Fibroblast of lung (primary cell): ENCODE data around the gene DNMT3A. TPM values are rescaled to one million over a fixed set of nuclear protein-coding genes. Genes with fewer than 3 reads are reported as not detected.

Experiments
- DNase-seq, 2 donors: peaks; one replicate each; pipeline versions ENCODE4 v3.0.0 to v3.0.0-alpha.2; 2010; ENCODE audit warnings: low read depth in 2 of 2
- H2AFZ ChIP-seq: 2 replicates; pipeline ENCODE4 v1.5.1; 2012; ENCODE audit warnings: low read length, control low read depth, inconsistent platforms
- H3K27ac ChIP-seq: 2 replicates; pipeline ENCODE4 v1.5.1; 2011; ENCODE audit warnings: low read length, control low read depth; ENCODE audit not compliant: insufficient read depth
- H3K27me3 ChIP-seq: 2 replicates; pipeline ENCODE4 v1.5.1; 2011; ENCODE audit warnings: mild to moderate bottlenecking, low read length; ENCODE audit not compliant: control insufficient read depth, insufficient read depth
- H3K36me3 ChIP-seq: 2 replicates; pipeline ENCODE4 v1.5.1; 2011; ENCODE audit warnings: low read length; ENCODE audit not compliant: control insufficient read depth, insufficient read depth
- H3K4me1 ChIP-seq: 2 replicates; pipeline ENCODE4 v1.5.1; 2011; ENCODE audit warnings: low read length; ENCODE audit not compliant: control insufficient read depth, insufficient read depth; ENCODE audit errors: extremely low read depth
- H3K4me2 ChIP-seq: 2 replicates; pipeline ENCODE4 v1.5.1; 2011; ENCODE audit warnings: low read length, control low read depth; ENCODE audit not compliant: insufficient read depth; ENCODE audit errors: extremely low read depth
- H3K4me3 ChIP-seq, 4 experiments: fragments of 200-600 bp in 1 of 4; sonication (generic) in 1 of 4; replicated peaks in 1 of 4; 2 replicates each; pipeline ENCODE4 v1.5.1; 2011 to 2016; ENCODE audit warnings: low read length in 4 of 4, low read depth in 3 of 4, mild to moderate bottlenecking in 3 of 4, control low read depth in 2 of 4, inconsistent platforms in 1 of 4, mixed read lengths in 1 of 4; ENCODE audit not compliant: insufficient read depth in 1 of 4; ENCODE audit errors: control extremely low read depth in 1 of 4
- H3K79me2 ChIP-seq: 2 replicates; pipeline ENCODE4 v1.5.1; 2012; ENCODE audit warnings: mild to moderate bottlenecking, low read length, inconsistent platforms; ENCODE audit not compliant: control insufficient read depth, insufficient read depth
- H3K9ac ChIP-seq: 2 replicates; pipeline ENCODE4 v1.5.1; 2011; ENCODE audit warnings: mild to moderate bottlenecking, low read length, control low read depth; ENCODE audit not compliant: insufficient read depth
- H3K9me3 ChIP-seq: 2 replicates; pipeline ENCODE4 v1.5.1; 2012; ENCODE audit warnings: low read depth, low read length; ENCODE audit not compliant: control insufficient read depth, insufficient read depth
- H4K20me1 ChIP-seq: 2 replicates; pipeline ENCODE4 v1.5.1; 2011; ENCODE audit warnings: low read length; ENCODE audit not compliant: control insufficient read depth, insufficient read depth; ENCODE audit errors: extremely low read depth
- EZH2 ChIP-seq: IDR thresholded peaks from 2 replicates; pipeline ENCODE4 v1.5.1; 2012; ENCODE audit warnings: low read length, control low read depth, mild to moderate bottlenecking; ENCODE audit errors: missing control alignments
- polyA plus RNA-seq, 2 donors: library from polyadenylated mRNA; depleted of rRNA in 1 of 2; stranded (reverse) in 1 of 2; unstranded in 1 of 2; fragments of >200 nt; gene quantifications; 2 replicates each; pipeline ENCODE4 v1.2.1, GENCODE V29; 2011 to 2012; ENCODE audit warnings: missing spikeins in 1 of 2
- total RNA-seq: library from RNA; depleted of rRNA; stranded (reverse); fragments of >200 nt; gene quantifications from 2 replicates; pipeline ENCODE4 v1.2.1, GENCODE V29; 2014
- TF ChIP-seq, protein P1 (sequence below), 2 donors: IDR thresholded peaks in 1 of 2; conservative IDR thresholded peaks in 1 of 2; 1 replicate in 1 of 2; 2 replicates in 1 of 2; pipeline ENCODE4 v1.5.1; 2011 to 2012; ENCODE audit warnings: low read length in 2 of 2, control low read depth in 1 of 2, inconsistent platforms in 1 of 2, low read depth in 1 of 2, mild to moderate bottlenecking in 1 of 2

Gene DNMT3A
- total and polyA plus RNA-seq, 2 donors (not counting 1 experiment from before 2014, with no cell fraction given), result 3.6 to 19.7 TPM

DNA sequence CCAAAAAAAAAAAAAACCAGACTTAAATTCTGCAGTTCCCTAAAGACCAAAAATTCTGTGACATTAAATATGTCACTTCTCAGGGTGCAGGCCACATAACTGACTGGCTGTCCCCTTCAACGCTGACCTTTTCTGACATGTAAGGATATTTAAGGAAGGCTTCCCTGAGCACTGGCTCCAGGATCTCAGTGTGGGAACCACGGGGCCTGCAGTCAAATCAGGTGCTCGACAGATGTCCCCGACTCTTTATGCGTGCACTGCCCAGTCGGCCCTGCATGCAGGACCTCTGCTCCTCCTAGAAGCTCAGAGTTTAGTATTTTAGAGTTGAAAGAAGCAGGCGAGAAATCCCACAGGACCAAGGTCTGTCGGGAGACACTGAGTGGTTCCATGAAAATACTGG is 104.0 kb downstream of the DNMT3A start:
- no peak for DNase-seq
- Histone ChIP-seq H3K27ac (no peak overlapping the region), H3K9me3 (no peaks in the 10 kb centered on the region), H3K9ac (no peak overlapping the region), H3K27me3 (no peaks in the 10 kb centered on the region), H3K79me2 (no peaks in the 10 kb centered on the region), H2AFZ (no peak overlapping the region), H3K4me3 (no peak overlapping the region), H4K20me1 (no peaks in the 10 kb centered on the region), H3K36me3 (peaks cover 9% of the 10 kb centered on the region), H3K4me2 (no peak overlapping the region), H3K4me1 (no peaks in the 10 kb centered on the region)
- TF ChIP-seq, protein P1, sequence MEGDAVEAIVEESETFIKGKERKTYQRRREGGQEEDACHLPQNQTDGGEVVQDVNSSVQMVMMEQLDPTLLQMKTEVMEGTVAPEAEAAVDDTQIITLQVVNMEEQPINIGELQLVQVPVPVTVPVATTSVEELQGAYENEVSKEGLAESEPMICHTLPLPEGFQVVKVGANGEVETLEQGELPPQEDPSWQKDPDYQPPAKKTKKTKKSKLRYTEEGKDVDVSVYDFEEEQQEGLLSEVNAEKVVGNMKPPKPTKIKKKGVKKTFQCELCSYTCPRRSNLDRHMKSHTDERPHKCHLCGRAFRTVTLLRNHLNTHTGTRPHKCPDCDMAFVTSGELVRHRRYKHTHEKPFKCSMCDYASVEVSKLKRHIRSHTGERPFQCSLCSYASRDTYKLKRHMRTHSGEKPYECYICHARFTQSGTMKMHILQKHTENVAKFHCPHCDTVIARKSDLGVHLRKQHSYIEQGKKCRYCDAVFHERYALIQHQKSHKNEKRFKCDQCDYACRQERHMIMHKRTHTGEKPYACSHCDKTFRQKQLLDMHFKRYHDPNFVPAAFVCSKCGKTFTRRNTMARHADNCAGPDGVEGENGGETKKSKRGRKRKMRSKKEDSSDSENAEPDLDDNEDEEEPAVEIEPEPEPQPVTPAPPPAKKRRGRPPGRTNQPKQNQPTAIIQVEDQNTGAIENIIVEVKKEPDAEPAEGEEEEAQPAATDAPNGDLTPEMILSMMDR (conservative IDR thresholded peaks at IDR 0.05 in 1 of 2, IDR thresholded peaks at IDR 0.05 in 1 of 2; ENCODE audit: low read depth in 1 of 2, low read length in 2 of 2), result no peak
- TF ChIP-seq EZH2, result no peak

DNA sequence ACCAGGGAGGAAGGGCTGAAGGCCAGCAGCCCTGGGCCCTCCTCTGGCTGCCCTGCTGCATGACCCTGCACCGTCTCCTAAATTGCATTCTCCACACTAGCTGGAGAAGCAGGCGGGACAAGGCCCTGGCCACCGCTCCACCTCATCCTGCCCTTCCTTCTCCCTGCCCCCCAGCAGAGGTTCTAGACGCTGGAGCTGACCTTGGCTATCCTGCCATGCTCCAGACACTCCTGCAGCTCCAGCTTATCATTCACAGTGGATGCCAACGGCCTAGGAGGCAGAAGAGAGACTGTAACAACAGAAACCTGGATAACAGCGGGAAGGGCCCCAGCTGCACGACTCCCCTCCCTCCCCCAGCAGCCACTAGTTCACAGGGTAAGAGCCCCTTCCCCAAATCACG is 105.0 kb downstream of the DNMT3A start:
- Histone ChIP-seq H3K9me3 (no peaks in the 10 kb centered on the region), H3K79me2 (no peaks in the 10 kb centered on the region), H3K9ac (no peak overlapping the region), H3K4me3 (no peak overlapping the region), H3K4me2 (no peak overlapping the region), H4K20me1 (no peaks in the 10 kb centered on the region), H2AFZ (no peak overlapping the region), H3K4me1 (no peaks in the 10 kb centered on the region), H3K27ac (no peak overlapping the region), H3K27me3 (no peaks in the 10 kb centered on the region), H3K36me3 (peaks cover 9% of the 10 kb centered on the region)
- no peak for TF ChIP-seq EZH2
- TF ChIP-seq, protein P1 (conservative IDR thresholded peaks at IDR 0.05 in 1 of 2, IDR thresholded peaks at IDR 0.05 in 1 of 2; ENCODE audit: low read depth in 1 of 2, low read length in 2 of 2), result no peak
- no peak for DNase-seq

DNA sequence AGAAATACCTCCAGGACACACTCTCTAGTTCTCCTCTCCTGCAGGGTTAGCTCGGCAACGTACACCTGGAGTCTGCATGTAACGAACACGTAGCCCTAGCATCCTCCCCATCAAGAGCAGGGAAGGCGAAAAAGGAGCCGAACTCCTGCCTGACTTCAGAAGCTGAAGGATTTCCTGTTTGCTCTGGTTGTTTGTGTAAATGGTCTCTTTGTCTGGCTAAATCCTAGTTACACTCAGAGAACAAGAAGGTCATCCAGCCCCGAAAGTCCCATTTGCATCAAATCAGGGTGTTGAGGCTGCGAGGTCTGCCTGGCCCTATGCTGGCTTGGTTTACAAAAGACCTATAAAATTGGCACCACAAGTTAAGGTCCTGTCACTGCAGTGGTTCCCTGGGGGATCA is 107.0 kb downstream of the DNMT3A start:
- H3K27me3 ChIP-seq, result no peaks in the 10 kb centered on the region
- H3K36me3 ChIP-seq, result peaks cover 5% of the 10 kb centered on the region
- DNase-seq, result no peak
- TF ChIP-seq EZH2, result no peak
- TF ChIP-seq, protein P1 (conservative IDR thresholded peaks at IDR 0.05 in 1 of 2, IDR thresholded peaks at IDR 0.05 in 1 of 2; ENCODE audit: low read depth in 1 of 2, low read length in 2 of 2), result no peak
- no peak overlapping the region for H3K27ac ChIP-seq
- H3K9ac ChIP-seq, result no peak overlapping the region
- H4K20me1 ChIP-seq, result no peaks in the 10 kb centered on the region
- no peaks in the 10 kb centered on the region for H3K4me1 ChIP-seq
- no peak overlapping the region for H3K4me2 ChIP-seq
- H3K9me3 ChIP-seq, result no peaks in the 10 kb centered on the region
- H3K79me2 ChIP-seq, result no peaks in the 10 kb centered on the region
- no peak overlapping the region for H3K4me3 ChIP-seq
- no peak overlapping the region for H2AFZ ChIP-seq
